Measurements from ENCODE around the gene IAH1. TPM values are rescaled to one million over a fixed set of nuclear protein-coding genes. Genes with fewer than 3 reads are reported as not detected.

IAH1 gene
- total RNA-seq, 2 donors from 2014 or later = 45.9 to 71.0 TPM

GRCh38 chr2:9473985-9474360, 378 bp upstream of the IAH1 start:
- H3K4me3 ChIP-seq = peak overlapping the region; percentile 67 to 79
- H3K9me3 ChIP-seq = no peaks in the 10 kb centered on the region
- no peaks in the 10 kb centered on the region for H3K36me3 ChIP-seq
- peaks cover 0 to 27% of the 10 kb centered on the region in 2 donors for H3K4me1 ChIP-seq
- no peaks in the 10 kb centered on the region for H3K27me3 ChIP-seq
- H3K27ac ChIP-seq = peak overlapping the region; percentile 89 to 94
- peak; percentile 64 for DNase-seq (ENCODE audit: low spot score)
- no peak for TF ChIP-seq CTCF (IDR thresholded peaks at IDR 0.05)

- H3K27ac ChIP-seq = no peak overlapping the region
- H3K9me3 ChIP-seq = no peaks in the 10 kb centered on the region
- peaks cover 34% of the 10 kb centered on the region for H3K36me3 ChIP-seq
Measured at GRCh38 chr2:9477914-9478313, 3.6 kb downstream of the IAH1 start.

GRCh38 chr2:9478526-9478925, 4.2 kb downstream of the IAH1 start:
- peaks cover 0 to 26% of the 10 kb centered on the region in 2 donors for H3K4me1 ChIP-seq
- H3K4me3 ChIP-seq = no peak overlapping the region
- H3K27ac ChIP-seq = no peak overlapping the region
- no peaks in the 10 kb centered on the region for H3K9me3 ChIP-seq
- no peak for TF ChIP-seq CTCF (IDR thresholded peaks at IDR 0.05)
- no peak for DNase-seq (ENCODE audit: low spot score)
- H3K36me3 ChIP-seq = peaks cover 40% of the 10 kb centered on the region
- no peaks in the 10 kb centered on the region for H3K27me3 ChIP-seq

More at GRCh38 chr2:9477914-9478313, 3.6 kb downstream of the IAH1 start:
- H3K4me1 ChIP-seq = peaks cover 0 to 27% of the 10 kb centered on the region in 2 donors
- TF ChIP-seq CTCF (IDR thresholded peaks at IDR 0.05) = no peak
- no peak overlapping the region for H3K4me3 ChIP-seq
- no peaks in the 10 kb centered on the region for H3K27me3 ChIP-seq
- DNase-seq (ENCODE audit: low spot score) = no peak

- Histone ChIP-seq H3K36me3 (peaks cover 56% of the 10 kb centered on the region), H3K27ac (no peak overlapping the region), H3K4me3 (no peak overlapping the region), H3K9me3 (no peaks in the 10 kb centered on the region), H3K4me1 (peaks cover 0 to 17% of the 10 kb centered on the region in 2 donors), H3K27me3 (no peaks in the 10 kb centered on the region)
- TF ChIP-seq CTCF (IDR thresholded peaks at IDR 0.05) = no peak
- no peak for DNase-seq (ENCODE audit: low spot score)
Measured at GRCh38 chr2:9480157-9480556, 5.8 kb downstream of the IAH1 start.

GRCh38 chr2:9483107-9483506, 8.8 kb downstream of the IAH1 start:
- Histone ChIP-seq H3K4me3 (no peak overlapping the region), H3K36me3 (peaks cover 86% of the 10 kb centered on the region), H3K4me1 (no peaks in the 10 kb centered on the region), H3K27me3 (no peaks in the 10 kb centered on the region), H3K27ac (no peak overlapping the region), H3K9me3 (no peaks in the 10 kb centered on the region)
- DNase-seq (ENCODE audit: low spot score) = no peak
- no peak for TF ChIP-seq CTCF (IDR thresholded peaks at IDR 0.05)

- H3K27ac ChIP-seq = no peak overlapping the region
- no peak for TF ChIP-seq CTCF (IDR thresholded peaks at IDR 0.05)
- H3K36me3 ChIP-seq = peaks cover 100% of the 10 kb centered on the region
Measured at GRCh38 chr2:9484533-9484932, 10.2 kb downstream of the IAH1 start.

More at GRCh38 chr2:9484533-9484932, 10.2 kb downstream of the IAH1 start:
- no peak for DNase-seq (ENCODE audit: low spot score)
- H3K4me3 ChIP-seq = no peak overlapping the region
- no peaks in the 10 kb centered on the region for H3K27me3 ChIP-seq
- H3K4me1 ChIP-seq = no peaks in the 10 kb centered on the region
- H3K9me3 ChIP-seq = no peaks in the 10 kb centered on the region
